BE2C (cell line): Measurements from ENCODE around the gene STRA8.

Experiments
- DNase-seq: peaks from one replicate; pipeline ENCODE4 v3.0.0-alpha.2; 2020
- H3K27me3 ChIP-seq: fragments of 250-450 bp; sonication (Bioruptor Pico); 2 replicates; pipeline ENCODE4 v1.5.1; 2020; ENCODE audit warnings: mild to moderate bottlenecking
- H3K36me3 ChIP-seq: fragments of 250-450 bp; sonication (Bioruptor Pico); 2 replicates; pipeline ENCODE4 v1.5.1; 2020; ENCODE audit warnings: mild to moderate bottlenecking
- H3K4me1 ChIP-seq: fragments of 250-450 bp; sonication (Bioruptor Pico); 2 replicates; pipeline ENCODE4 v1.5.1; 2020
- H3K4me3 ChIP-seq: 2 replicates; pipeline ENCODE4 v1.5.1; 2011; ENCODE audit warnings: low read depth, low read length
- H3K9me3 ChIP-seq: fragments of 250-450 bp; sonication (Bioruptor Pico); 2 replicates; pipeline ENCODE4 v1.5.1; 2020
- CTCF ChIP-seq: IDR thresholded peaks from 2 replicates; pipeline ENCODE4 v1.5.1; 2012; ENCODE audit warnings: mild to moderate bottlenecking, low read depth, low read length

The STRA8 gene

GRCh38 chr7:135282561-135283254, 49.1 kb downstream of the STRA8 start:
- TF ChIP-seq CTCF: no peak
- Histone ChIP-seq H3K27me3 (no peaks in the 10 kb centered on the region; the same call in 1 of the 2 replicates), H3K36me3 (no peaks in the 10 kb centered on the region), H3K4me1 (peaks cover 8% of the 10 kb centered on the region), H3K4me3 (no peak overlapping the region), H3K9me3 (no peaks in the 10 kb centered on the region)
- DNase-seq: no peak

- Histone ChIP-seq H3K9me3 (no peaks in the 10 kb centered on the region), H3K36me3 (no peaks in the 10 kb centered on the region), H3K4me1 (peaks cover 8% of the 10 kb centered on the region), H3K4me3 (no peak overlapping the region), H3K27me3 (no peaks in the 10 kb centered on the region; the same call in 1 of the 2 replicates)
- DNase-seq: no peak
- no peak for TF ChIP-seq CTCF
These were observed 50.5 kb downstream of the STRA8 start for GRCh38 chr7:135283959-135284638.

GRCh38 chr7:135285547-135286233, 52.1 kb downstream of the STRA8 start:
- Histone ChIP-seq H3K27me3 (no peaks in the 10 kb centered on the region; the same call in 1 of the 2 replicates), H3K4me1 (peaks cover 8% of the 10 kb centered on the region), H3K36me3 (no peaks in the 10 kb centered on the region), H3K4me3 (no peak overlapping the region), H3K9me3 (no peaks in the 10 kb centered on the region)
- DNase-seq: no peak
- no peak for TF ChIP-seq CTCF

- Histone ChIP-seq H3K4me3 (no peak overlapping the region), H3K36me3 (no peaks in the 10 kb centered on the region), H3K9me3 (no peaks in the 10 kb centered on the region), H3K4me1 (peaks cover 5% of the 10 kb centered on the region), H3K27me3 (no peaks in the 10 kb centered on the region)
- no peak for TF ChIP-seq CTCF
- no peak for DNase-seq
These were observed 53.2 kb downstream of the STRA8 start for GRCh38 chr7:135286876-135287275.

GRCh38 chr7:135290594-135290993, 57.0 kb downstream of the STRA8 start:
- Histone ChIP-seq H3K27me3 (no peaks in the 10 kb centered on the region), H3K4me3 (no peak overlapping the region), H3K4me1 (no peaks in the 10 kb centered on the region; the same call in 1 of the 2 replicates), H3K36me3 (no peaks in the 10 kb centered on the region), H3K9me3 (no peaks in the 10 kb centered on the region)
- no peak for DNase-seq
- no peak for TF ChIP-seq CTCF
